ENCODE measurements around the gene CTDSPL2. TPM values are rescaled to one million over a fixed set of nuclear protein-coding genes. Genes with fewer than 3 reads are reported as not detected.

Gene CTDSPL2
- polyA plus RNA-seq, 2 of the 4 experiments (the other 2 are of a cell fraction): 15.4 to 50.1 TPM

GRCh38 chr15:44381236-44381635 lies 46.2 kb upstream of the CTDSPL2 start (continued):
- TF ChIP-seq ELK1 (IDR thresholded peaks at IDR 0.05; ENCODE audit: low read depth, low read length): no peak
- no peak for TF ChIP-seq FOSL2 (IDR thresholded peaks at IDR 0.05)
- TF ChIP-seq FOSL2 (CRISPR knock-in tag; IDR thresholded peaks at IDR 0.05): no peak
- TF ChIP-seq RNF2 (IDR thresholded peaks at IDR 0.05; ENCODE audit: borderline replicate concordance, low read depth): no peak
- no peak for TF ChIP-seq HMGXB4 (CRISPR knock-in tag; IDR thresholded peaks at IDR 0.05; ENCODE audit: borderline replicate concordance)
- TF ChIP-seq SREBF2 (IDR thresholded peaks at IDR 0.05): no peak
- TF ChIP-seq REST (IDR thresholded peaks at IDR 0.05): no peak
- no peak for TF ChIP-seq ZSCAN20 (CRISPR knock-in tag; IDR thresholded peaks at IDR 0.05)
- TF ChIP-seq HOXB13 (CRISPR knock-in tag; IDR thresholded peaks at IDR 0.05; ENCODE audit: low read depth): no peak

- H3K9me3 ChIP-seq: no peaks in the 10 kb centered on the region
- 88% methylated on average over 1 of the region's 1 CpG for WGBS (ENCODE audit: missing lambda C conversion rate)
- DNase-seq (ENCODE audit: low read depth in 1 of 2, low spot score in 1 of 2): no peak
- no peak overlapping the region for H3K4me3 ChIP-seq
- H3K4me1 ChIP-seq: peaks cover 10% of the 10 kb centered on the region
- H3K27ac ChIP-seq: peak overlapping the region; percentile 67 to 80
- TF ChIP-seq PHF8 (IDR thresholded peaks at IDR 0.05; ENCODE audit: borderline replicate concordance, low read depth): no peak
- TF ChIP-seq JUNB (IDR thresholded peaks at IDR 0.05): no peak
- no peak for TF ChIP-seq KDM1A (IDR thresholded peaks at IDR 0.05; ENCODE audit: low read depth)
- TF ChIP-seq CEBPB (IDR thresholded peaks at IDR 0.05): no peak
- no peak for TF ChIP-seq FOXS1 (CRISPR knock-in tag; IDR thresholded peaks at IDR 0.05)
- TF ChIP-seq CBX8 (IDR thresholded peaks at IDR 0.05): no peak
- TF ChIP-seq MYC (IDR thresholded peaks at IDR 0.05; ENCODE audit: borderline replicate concordance, low read length): no peak
- TF ChIP-seq ZSCAN20 (CRISPR knock-in tag; IDR thresholded peaks at IDR 0.05): no peak
- no peak for TF ChIP-seq EP300 (IDR thresholded peaks at IDR 0.05)
- no peak for TF ChIP-seq POLR2A (IDR thresholded peaks at IDR 0.05; ENCODE audit: low read length)
- TF ChIP-seq MAFK (IDR thresholded peaks at IDR 0.05; ENCODE audit: partially characterized antibody): no peak
- TF ChIP-seq ESRRA (IDR thresholded peaks at IDR 0.05; ENCODE audit: borderline replicate concordance, low read length): no peak
- no peak for TF ChIP-seq RNF2 (IDR thresholded peaks at IDR 0.05; ENCODE audit: borderline replicate concordance, low read depth)
- no peak for TF ChIP-seq HOXA7 (CRISPR knock-in tag; IDR thresholded peaks at IDR 0.05)
- TF ChIP-seq CHD4 (IDR thresholded peaks at IDR 0.05; ENCODE audit: borderline replicate concordance): no peak
- no peak for TF ChIP-seq FOSL2 (IDR thresholded peaks at IDR 0.05)
- TF ChIP-seq FOSL2 (CRISPR knock-in tag; IDR thresholded peaks at IDR 0.05): no peak
- no peak for TF ChIP-seq USF2 (IDR thresholded peaks at IDR 0.05)
- no peak for TF ChIP-seq SMC3 (IDR thresholded peaks at IDR 0.05)
- no peak for TF ChIP-seq MAZ (IDR thresholded peaks at IDR 0.05; ENCODE audit: borderline replicate concordance, low read depth, low read length)
- FAIRE-seq: no peak
- ATAC-seq: no peak
- peak overlapping the region; percentile 46 for H3K4me2 ChIP-seq
- ChIA-PET POLR2A (interaction anchor here (0.8 kb wide), 1 partner anchor 10 kb away, joined by 3 read pairs; no protein-coding TSS in a partner anchor), CTCF (no interaction called here)
Observed at GRCh38 chr15:44385344-44385942, 42.0 kb upstream of the CTDSPL2 start.
